Measurements from ENCODE around the gene ITGA1. TPM values are rescaled to one million over a fixed set of nuclear protein-coding genes. Genes with fewer than 3 reads are reported as not detected.

Gene ITGA1
- total and polyA plus RNA-seq, 2 of the 13 experiments (the other 11 are each of a cell fraction or from before 2014, with no cell fraction given), result 23.1 to 28.6 TPM

- no peak for TF ChIP-seq ZSCAN25 (CRISPR knock-in tag; IDR thresholded peaks at IDR 0.05)
- TF ChIP-seq ZNF572 (CRISPR knock-in tag; IDR thresholded peaks at IDR 0.05), result no peak
- TF ChIP-seq RCOR2 (CRISPR knock-in tag; IDR thresholded peaks at IDR 0.05), result no peak
- TF ChIP-seq THAP11 (CRISPR knock-in tag; IDR thresholded peaks at IDR 0.05), result no peak
- no peak for TF ChIP-seq CEBPG (CRISPR knock-in tag; IDR thresholded peaks at IDR 0.05)
- TF ChIP-seq GTF2F1 (IDR thresholded peaks at IDR 0.05; ENCODE audit: low read length), result no peak
- TF ChIP-seq ZSCAN21 (CRISPR knock-in tag; IDR thresholded peaks at IDR 0.05; ENCODE audit: borderline replicate concordance), result no peak
- no peak for TF ChIP-seq BRF2 (CRISPR knock-in tag; IDR thresholded peaks at IDR 0.05)
- no peak for TF ChIP-seq MAF1 (CRISPR knock-in tag; IDR thresholded peaks at IDR 0.05; ENCODE audit: borderline replicate concordance)
- no peak for TF ChIP-seq SCMH1 (CRISPR knock-in tag; IDR thresholded peaks at IDR 0.05; ENCODE audit: borderline replicate concordance)
- no peak for TF ChIP-seq ZNF7 (CRISPR knock-in tag; IDR thresholded peaks at IDR 0.05)
- TF ChIP-seq YEATS2 (CRISPR knock-in tag; IDR thresholded peaks at IDR 0.05; ENCODE audit: borderline replicate concordance), result no peak
- TF ChIP-seq PLRG1 (conservative IDR thresholded peaks at IDR 0.05), result no peak
- Histone ChIP-seq H3K36me3 (replicated peaks in 1 of 2; ENCODE audit: control insufficient read depth in 1 of 2, insufficient read depth in 2 of 2, low read length in 2 of 2) (no peaks in the 10 kb centered on the region), H4K20me1 (ENCODE audit: insufficient read depth, low read length) (no peaks in the 10 kb centered on the region), H3K79me2 (ENCODE audit: insufficient read depth, low read length) (no peaks in the 10 kb centered on the region), H3K4me2 (ENCODE audit: low read depth, low read length) (no peak overlapping the region), H3K9ac (ENCODE audit: insufficient read depth, low read depth, low read length) (no peak overlapping the region), H2AFZ (ENCODE audit: low read length) (no peak overlapping the region), H3K9me3 (ENCODE audit: low read length) (no peaks in the 10 kb centered on the region), H3K4me3 (replicated peaks in 1 of 3; ENCODE audit: insufficient read depth in 1 of 3, low read depth in 2 of 3, low read length in 3 of 3) (no peak overlapping the region), H3K27ac (ENCODE audit: extremely low read length, insufficient read depth, low read length) (no peak overlapping the region), H3K27me3 (ENCODE audit: control insufficient read depth in 1 of 2, insufficient read depth in 2 of 2, low read length in 2 of 2) (no peaks in the 10 kb centered on the region; a peak in 1 of 5 replicates), H3K4me1 (ENCODE audit: insufficient read depth, low read length) (peaks cover 5% of the 10 kb centered on the region; the same call in 1 of the 2 replicates)
- ChIA-PET CTCF (ENCODE audit: low intra/inter-chr PET ratio, low total read pairs) (no interaction called here), POLR2A (no interaction called here)
- intact Hi-C loops (cut with micrococcal nuclease; ENCODE audit: unreplicated experiment) (no loop called here), in situ Hi-C loops (cut with HindIII; ENCODE audit: extremely low pct_ligation_motif_present, low pct_unique_long_range_greater_than_20kb) (no loop called here)
- WGBS (ENCODE audit: low lambda C conversion rate), result 46% methylated on average over 2 of the region's 2 CpGs
- BruUV-seq (replicated peaks), result no TSS peak
- no peak for ATAC-seq
- FAIRE-seq, result no peak
- no peak for DNase-seq (ENCODE audit: low spot score)
Measured at GRCh38 chr5:52767217-52767743, 20.4 kb upstream of the ITGA1 start.

Measured in HepG2 (cell line).